Keratinocyte (primary cell): ENCODE results near the gene DSCAML1. TPM values are rescaled to one million over a fixed set of nuclear protein-coding genes. Genes with fewer than 3 reads are reported as not detected.

ENCODE experiments used
- DNase-seq: peaks from one replicate; pipeline ENCODE4 v3.0.0-alpha.2; 2011; ENCODE audit warnings: low read depth, missing footprints, low spot score
- FAIRE-seq: peaks from 2 replicates; lab custom pipeline; 2011; peaks lifted over from hg19 to GRCh38; lab: Jason Lieb, UNC
- H2AFZ ChIP-seq: 2 replicates; pipeline ENCODE4 v1.6.0; 2012; ENCODE audit warnings: low read length, control low read depth, inconsistent platforms; ENCODE audit not compliant: control insufficient read depth
- H3K27ac ChIP-seq: 2 replicates; pipeline ENCODE4 v1.5.1; 2011; ENCODE audit warnings: low read length; ENCODE audit not compliant: control insufficient read depth, insufficient read depth
- H3K27me3 ChIP-seq: 3 replicates; pipeline ENCODE4 v1.6.0; 2011; ENCODE audit warnings: low read length; ENCODE audit not compliant: control insufficient read depth, insufficient read depth; ENCODE audit errors: extremely low read depth
- H3K36me3 ChIP-seq, 2 experiments: 2 replicates in 1 of 2; 3 replicates in 1 of 2; pipeline ENCODE4 v1.5.1; 2011; ENCODE audit warnings: low read length in 2 of 2, mild to moderate bottlenecking in 1 of 2; ENCODE audit not compliant: control insufficient read depth in 2 of 2, insufficient read depth in 2 of 2; ENCODE audit errors: extremely low read depth in 1 of 2
- H3K4me1 ChIP-seq: 3 replicates; pipeline ENCODE4 v1.5.1; 2011; ENCODE audit warnings: low read length; ENCODE audit not compliant: control insufficient read depth, insufficient read depth; ENCODE audit errors: extremely low read depth
- H3K4me2 ChIP-seq: 3 replicates; pipeline ENCODE4 v1.6.0; 2011; ENCODE audit warnings: low read depth, low read length; ENCODE audit not compliant: control insufficient read depth, insufficient read depth; ENCODE audit errors: extremely low read depth
- H3K4me3 ChIP-seq, 3 experiments: fragments of 200-600 bp in 1 of 3; sonication (generic) in 1 of 3; 2 replicates in 2 of 3; 3 replicates in 1 of 3; pipeline ENCODE4 v1.5.1; 2011 to 2016; ENCODE audit warnings: low read length in 3 of 3, mild to moderate bottlenecking in 3 of 3, control low read depth in 2 of 3, inconsistent platforms in 1 of 3, low read depth in 1 of 3, mixed read lengths in 1 of 3, mixed run types in 1 of 3, moderate library complexity in 1 of 3; ENCODE audit not compliant: control insufficient read depth in 2 of 3, insufficient read depth in 2 of 3; ENCODE audit errors: extremely low read depth in 1 of 3
- H3K79me2 ChIP-seq: 2 replicates; pipeline ENCODE4 v1.6.0; 2012; ENCODE audit warnings: low read length; ENCODE audit not compliant: control insufficient read depth, insufficient read depth
- H3K9ac ChIP-seq: 3 replicates; pipeline ENCODE4 v1.6.0; 2011; ENCODE audit warnings: low read length; ENCODE audit not compliant: control insufficient read depth, insufficient read depth; ENCODE audit errors: extremely low read depth
- H3K9me1 ChIP-seq: 3 replicates; pipeline ENCODE4 v1.6.0; 2011; ENCODE audit warnings: low read length; ENCODE audit not compliant: control insufficient read depth, insufficient read depth; ENCODE audit errors: extremely low read depth
- H3K9me3 ChIP-seq: 2 replicates; pipeline ENCODE4 v1.5.1; 2012; ENCODE audit warnings: low read depth, low read length; ENCODE audit not compliant: control insufficient read depth
- H4K20me1 ChIP-seq: 3 replicates; pipeline ENCODE4 v1.6.0; 2011; ENCODE audit warnings: low read length; ENCODE audit not compliant: control insufficient read depth, insufficient read depth; ENCODE audit errors: extremely low read depth
- CTCF ChIP-seq, 3 experiments: IDR thresholded peaks in 1 of 3; conservative IDR thresholded peaks in 1 of 3; optimal IDR thresholded peaks in 1 of 3; 2 replicates in 2 of 3; 3 replicates in 1 of 3; pipeline versions ENCODE3 to v1.5.1; 2011; ENCODE audit warnings: low read length in 3 of 3, mild to moderate bottlenecking in 3 of 3, moderate library complexity in 2 of 3, control low read depth in 1 of 3, inconsistent platforms in 1 of 3; ENCODE audit not compliant: insufficient read depth in 2 of 3; ENCODE audit errors: extremely low read depth in 1 of 3
- EZH2 ChIP-seq: IDR thresholded peaks from one replicate; pipeline ENCODE4 v1.6.1; 2012; ENCODE audit warnings: inconsistent platforms, mild to moderate bottlenecking, low read length, moderate library complexity
- dilution Hi-C: fragments of 300-500 bp; cut with MboI; formaldehyde crosslinking; loops from one replicate; pipeline ENCODE4 v1.7.0; 2020; ENCODE audit warnings: low sequenced_read_pairs; ENCODE audit not compliant: extremely low pct_ligation_motif_present
- polyA plus RNA-seq, 5 experiments: library from polyadenylated mRNA; depleted of rRNA in 3 of 5; stranded (reverse) in 3 of 5; stranded (forward) in 1 of 5; unstranded in 1 of 5; fragments of >200 nt; gene quantifications; 1 replicate in 1 of 5; 2 replicates in 3 of 5; 3 replicates in 1 of 5; pipeline versions ENCODE4 v1.2.1 to v1.2.3, GENCODE V29; 2011 to 2012; ENCODE audit warnings: missing spikeins in 2 of 5, low read depth in 1 of 5, low replicate concordance in 1 of 5

The DSCAML1 gene
- polyA plus RNA-seq, 1 donor (not counting 4 experiments of a cell fraction or from before 2014, with no cell fraction given), result not detected

DNA sequence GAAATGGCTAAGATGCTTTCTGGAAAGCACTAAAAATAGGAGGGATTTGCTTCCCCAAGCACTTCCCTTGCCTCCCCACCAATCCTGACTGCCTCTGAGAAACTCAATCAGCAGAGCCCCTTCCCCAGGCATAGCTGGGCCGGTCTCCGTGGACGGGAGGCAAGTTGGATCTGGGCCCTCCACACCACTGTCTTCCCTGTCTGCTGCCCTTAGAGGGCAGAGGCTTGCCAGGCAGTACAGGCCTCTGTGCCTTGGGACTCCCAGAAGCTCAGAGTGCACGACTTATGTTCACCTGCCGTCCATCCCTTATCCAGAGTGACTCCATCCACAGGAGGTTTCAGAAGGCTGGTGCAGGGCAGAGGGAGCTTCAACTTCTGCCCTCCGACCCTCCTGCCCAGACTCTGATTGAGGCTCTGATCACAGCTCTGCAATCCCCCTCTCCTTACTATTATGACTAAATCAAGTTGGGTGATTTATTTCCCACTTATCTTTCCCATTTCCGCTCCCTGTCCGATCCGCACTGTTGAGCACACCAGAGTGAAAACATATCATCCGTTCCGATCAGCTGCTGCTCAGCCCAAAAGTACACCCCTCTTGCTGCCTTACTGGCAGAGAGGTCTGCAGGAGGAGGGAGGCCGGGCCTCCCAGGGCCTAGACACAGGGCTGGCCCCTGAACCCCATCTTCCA lies 71.8 kb downstream of the DSCAML1 start:
- H4K20me1 ChIP-seq, result no peaks in the 10 kb centered on the region
- H3K9me1 ChIP-seq, result no peaks in the 10 kb centered on the region
- peaks cover 21% of the 10 kb centered on the region for H3K27me3 ChIP-seq
- H3K4me1 ChIP-seq, result no peaks in the 10 kb centered on the region
- H3K79me2 ChIP-seq, result no peaks in the 10 kb centered on the region
- dilution Hi-C loops, result no loop called here
- no peak overlapping the region for H3K4me3 ChIP-seq
- H3K4me2 ChIP-seq, result no peak overlapping the region
- FAIRE-seq (no peak), DNase-seq (no peak)
- no peaks in the 10 kb centered on the region for H3K9me3 ChIP-seq
- no peaks in the 10 kb centered on the region for H3K36me3 ChIP-seq
- no peak for TF ChIP-seq CTCF (optimal IDR thresholded peaks at IDR 0.05 in 1 of 3, IDR thresholded peaks at IDR 0.05 in 1 of 3, conservative IDR thresholded peaks at IDR 0.05 in 1 of 3; ENCODE audit: extremely low read depth in 1 of 3, insufficient read depth in 2 of 3, low read length in 3 of 3)
- no peak for TF ChIP-seq EZH2
- no peak overlapping the region for H3K9ac ChIP-seq
- no peak overlapping the region for H3K27ac ChIP-seq
- H2AFZ ChIP-seq, result no peak overlapping the region

DNA sequence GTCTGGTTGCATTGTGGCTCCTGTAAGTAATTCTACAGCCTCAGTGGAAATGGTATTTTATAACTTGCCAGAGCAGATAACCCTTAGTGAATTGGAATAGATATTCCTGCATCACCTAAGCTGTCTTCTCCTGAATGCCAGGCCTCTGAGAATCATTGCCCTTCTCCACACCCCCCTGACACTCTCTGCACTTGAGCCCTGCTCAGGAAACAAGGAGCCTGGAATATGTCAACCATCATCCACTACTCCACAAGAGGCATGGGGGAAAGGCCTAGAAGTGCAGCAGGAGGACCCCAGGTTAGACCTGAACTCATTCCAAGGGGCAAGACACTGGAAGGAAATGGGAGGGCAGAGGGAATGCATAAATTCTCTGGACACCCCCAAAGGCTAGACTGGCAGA lies 72.4 kb downstream of the DSCAML1 start:
- Histone ChIP-seq H3K27me3 (peaks cover 26% of the 10 kb centered on the region), H3K9ac (no peak overlapping the region), H2AFZ (no peak overlapping the region), H4K20me1 (no peaks in the 10 kb centered on the region), H3K4me2 (no peak overlapping the region), H3K27ac (no peak overlapping the region), H3K9me3 (no peaks in the 10 kb centered on the region), H3K4me1 (no peaks in the 10 kb centered on the region), H3K79me2 (no peaks in the 10 kb centered on the region), H3K4me3 (no peak overlapping the region), H3K9me1 (no peaks in the 10 kb centered on the region), H3K36me3 (no peaks in the 10 kb centered on the region)
- DNase-seq (no peak), FAIRE-seq (no peak)
- dilution Hi-C loops, result no loop called here
- TF ChIP-seq EZH2 (no peak), CTCF (optimal IDR thresholded peaks at IDR 0.05 in 1 of 3, IDR thresholded peaks at IDR 0.05 in 1 of 3, conservative IDR thresholded peaks at IDR 0.05 in 1 of 3; ENCODE audit: extremely low read depth in 1 of 3, insufficient read depth in 2 of 3, low read length in 3 of 3) (no peak)
